HG03045 (cell line): ENCODE data around the gene AAR2.

Experiments used
- ATAC-seq: cut with Tn5 transposase; IDR thresholded peaks from one replicate; pipeline ENCODE4 v1.9.1; 2021; ENCODE audit warnings: mild to moderate bottlenecking, moderate library complexity; ENCODE audit not compliant: unreplicated experiment

Gene AAR2

GRCh38 chr20:36275441-36276189 lies 39.3 kb downstream of the AAR2 start:
- ATAC-seq: no peak

GRCh38 chr20:36277546-36277945 lies 41.3 kb downstream of the AAR2 start:
- no peak for ATAC-seq

- no peak for ATAC-seq
Measured at GRCh38 chr20:36279362-36279761, 43.1 kb downstream of the AAR2 start.

- no peak for ATAC-seq
Measured at GRCh38 chr20:36279776-36280175, 43.5 kb downstream of the AAR2 start.

GRCh38 chr20:36281785-36282380 lies 45.6 kb downstream of the AAR2 start:
- no peak for ATAC-seq

- ATAC-seq: no peak
Measured at GRCh38 chr20:36284751-36285150, 48.5 kb downstream of the AAR2 start.

- no peak for ATAC-seq
Measured at GRCh38 chr20:36285746-36286447, 49.6 kb downstream of the AAR2 start.

- no peak for ATAC-seq
Measured at GRCh38 chr20:36297656-36298055, 61.4 kb downstream of the AAR2 start.

GRCh38 chr20:36298061-36298460 lies 61.8 kb downstream of the AAR2 start:
- no peak for ATAC-seq

- ATAC-seq: no peak
Measured at GRCh38 chr20:36298795-36299339, 62.6 kb downstream of the AAR2 start.

- ATAC-seq: no peak
Measured at GRCh38 chr20:36299459-36299858, 63.2 kb downstream of the AAR2 start.

- ATAC-seq: no peak
Measured at GRCh38 chr20:36301359-36302119, 65.3 kb downstream of the AAR2 start.

- ATAC-seq: no peak
Measured at GRCh38 chr20:36303020-36303595, 66.8 kb downstream of the AAR2 start.

- no peak for ATAC-seq
Measured at GRCh38 chr20:36303831-36304230, 67.6 kb downstream of the AAR2 start.

GRCh38 chr20:36304786-36305495 lies 68.7 kb downstream of the AAR2 start:
- no peak for ATAC-seq

GRCh38 chr20:36305602-36306551 lies 69.6 kb downstream of the AAR2 start, which contains the start of gene DLGAP4:
Gene DLGAP4, plus strand, starts transcription at chr20:36306339. Its CDS starts 125,379 bp downstream, at chr20:36431718.
- no peak for ATAC-seq
